Activated CD4-positive, alpha-beta T cell treated with anti-CD3 and anti-CD28 coated beads for 36 hours (primary cell): ENCODE data around the gene DMTF1. TPM values are rescaled to one million over a fixed set of nuclear protein-coding genes. Genes with fewer than 3 reads are reported as not detected.
A peak's percentile ranks its signal among the peaks of the same experiment; 100 is the strongest.
"Not testable (repeated sequence)": the region's sequence is repeated elsewhere in the genome, so short reads cannot be mapped to it uniquely, and the experiment has no call there.

Experiments used
- ATAC-seq: fragments of 200-7000 bp; cut with Tn5 transposase; one replicate; pipeline ENCODE4 v1.10.0; 2021; ENCODE audit warnings: mild to moderate bottlenecking, moderate library complexity
- CTCF ChIA-PET: fragments of 350-600 bp; sonication (Branson Sonifier 250); formaldehyde crosslinking; loops from one replicate; lab custom pipeline; 2021; ENCODE audit warnings: antibody characterized with exemption; lab: Charles Lee
- POLR2A ChIA-PET: fragments of 350-600 bp; sonication (Branson Sonifier 250); formaldehyde crosslinking; loops from one replicate; lab custom pipeline; 2021; ENCODE audit warnings: antibody characterized with exemption, inconsistent platforms; lab: Charles Lee
- DNase-seq: peaks from one replicate; pipeline ENCODE4 v3.0.0-alpha.2; 2020
- H3K27ac Mint-ChIP-seq: one replicate; pipeline ENCODE4 v1.8.0; 2021; ENCODE audit warnings: mixed read lengths
- H3K27me3 Mint-ChIP-seq: one replicate; pipeline ENCODE4 v1.8.0; 2021; ENCODE audit warnings: mixed read lengths
- H3K36me3 Mint-ChIP-seq: one replicate; pipeline ENCODE4 v1.8.0; 2021; ENCODE audit warnings: low read depth, mixed read lengths
- H3K4me1 Mint-ChIP-seq: one replicate; pipeline ENCODE4 v1.8.0; 2021; ENCODE audit warnings: mixed read lengths
- H3K4me3 Mint-ChIP-seq: one replicate; pipeline ENCODE4 v1.8.0; 2021; ENCODE audit warnings: mild to moderate bottlenecking, moderate library complexity, mixed read lengths
- H3K9me3 Mint-ChIP-seq: one replicate; pipeline ENCODE4 v1.8.0; 2021; ENCODE audit warnings: low read depth, mixed read lengths
- intact Hi-C, 2 experiments: fragments of 100-400 bp; cut with DNase I in 1 of 2; cut with micrococcal nuclease in 1 of 2; formaldehyde crosslinking; loops; one replicate each; pipeline versions ENCODE4 v1.14.2 to v1.15.1; 2022 to 2024; cut with DNase I, micrococcal nuclease
- total RNA-seq, 2 experiments: library from RNA; stranded (reverse); gene quantifications; one replicate each; pipeline ENCODE4 v1.2.3, GENCODE V29; 2021

The DMTF1 gene
- total RNA-seq, 2 experiments from 2014 or later, result 60.4 to 64.9 TPM

DNA sequence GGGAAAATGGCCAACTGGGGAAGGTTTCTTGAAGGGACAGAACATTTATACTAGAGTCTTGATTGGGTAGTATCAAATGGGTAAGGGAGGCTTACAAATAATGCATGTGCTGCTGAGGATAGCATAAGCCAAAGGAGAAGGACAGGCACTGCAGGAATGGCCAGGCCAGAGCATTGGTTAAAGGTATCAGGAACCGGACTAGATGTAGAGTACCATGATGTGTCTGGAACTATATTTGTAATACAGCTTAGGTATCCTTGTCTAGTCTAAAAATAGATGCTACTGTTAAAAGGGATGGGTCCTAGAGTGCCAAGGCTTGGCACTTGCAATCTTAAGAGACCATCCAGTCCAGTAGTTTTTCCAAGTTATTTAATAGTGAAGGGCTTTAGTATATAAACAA lies 47.0 kb downstream of the DMTF1 start:
- peaks cover 57% of the 10 kb centered on the region for H3K4me1 Mint-ChIP-seq
- ChIA-PET POLR2A (interaction anchor here (0.6 to 1.0 kb wide), 3 partner anchors 18 to 123 kb away, joined by 3 to 4 read pairs (median 3); no protein-coding TSS in a partner anchor), CTCF (interaction anchor here (1.1 to 1.6 kb wide), 3 partner anchors 9 to 37 kb away, joined by 4 to 8 read pairs (median 8); no protein-coding TSS in a partner anchor)
- peaks cover 16% of the 10 kb centered on the region for H3K9me3 Mint-ChIP-seq
- peak overlapping the region; percentile 22 for H3K27ac Mint-ChIP-seq
- no peak overlapping the region for H3K4me3 Mint-ChIP-seq
- H3K27me3 Mint-ChIP-seq, result no peaks in the 10 kb centered on the region
- ATAC-seq, result no peak
- intact Hi-C loops, result no loop called here
- no peak for DNase-seq
- H3K36me3 Mint-ChIP-seq, result peaks cover 79% of the 10 kb centered on the region

DNA sequence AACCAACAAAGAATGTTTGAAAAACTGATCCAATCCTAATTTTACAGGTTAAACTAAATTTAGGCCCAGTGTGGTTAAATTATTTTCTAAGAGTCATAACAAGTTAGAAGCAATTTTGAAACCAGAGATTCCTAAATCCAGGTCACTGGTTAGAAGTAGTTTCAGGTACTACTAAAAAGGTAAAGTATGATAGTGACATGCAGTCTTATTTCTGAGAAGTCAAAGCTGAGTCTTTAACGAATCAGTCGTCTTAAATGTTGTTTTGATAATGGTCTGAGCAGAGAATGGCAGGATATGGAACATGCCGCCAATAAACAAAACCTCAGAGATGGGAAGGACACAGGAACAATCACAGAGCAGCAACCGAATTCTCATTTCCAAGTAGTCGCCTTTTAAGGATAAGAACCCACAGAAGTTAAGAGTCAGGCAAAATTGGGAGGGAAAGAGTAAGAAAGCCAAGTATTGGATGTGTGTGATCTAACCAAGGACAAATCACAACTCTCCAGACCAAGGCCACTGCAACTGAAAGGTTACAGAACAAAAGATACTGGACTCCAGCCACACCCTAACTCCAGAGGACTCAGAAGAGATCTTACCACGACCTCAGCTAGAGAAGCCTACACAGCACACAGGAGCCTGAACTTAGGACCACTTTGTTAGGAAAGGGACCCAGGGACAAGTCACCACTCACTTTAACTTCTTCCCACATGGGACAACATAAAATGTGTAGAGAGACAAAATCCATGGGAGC lies 47.6 kb downstream of the DMTF1 start:
- Mint-ChIP-seq H3K9me3 (peaks cover 17% of the 10 kb centered on the region), H3K4me1 (peaks cover 59% of the 10 kb centered on the region), H3K4me3 (no peak overlapping the region), H3K27ac (peak overlapping the region; percentile 72), H3K27me3 (no peaks in the 10 kb centered on the region), H3K36me3 (peaks cover 84% of the 10 kb centered on the region)
- POLR2A ChIA-PET, result interaction anchor here (0.6 kb wide), 2 partner anchors 51 to 122 kb away, joined by 3 to 4 read pairs; no protein-coding TSS in a partner anchor
- DNase-seq, result no peak
- intact Hi-C loops, result no loop called here
- CTCF ChIA-PET, result interaction anchor here (1.6 kb wide), 1 partner anchor 8 kb away, joined by 8 read pairs; no protein-coding TSS in a partner anchor
- ATAC-seq, result peak; percentile 20

DNA sequence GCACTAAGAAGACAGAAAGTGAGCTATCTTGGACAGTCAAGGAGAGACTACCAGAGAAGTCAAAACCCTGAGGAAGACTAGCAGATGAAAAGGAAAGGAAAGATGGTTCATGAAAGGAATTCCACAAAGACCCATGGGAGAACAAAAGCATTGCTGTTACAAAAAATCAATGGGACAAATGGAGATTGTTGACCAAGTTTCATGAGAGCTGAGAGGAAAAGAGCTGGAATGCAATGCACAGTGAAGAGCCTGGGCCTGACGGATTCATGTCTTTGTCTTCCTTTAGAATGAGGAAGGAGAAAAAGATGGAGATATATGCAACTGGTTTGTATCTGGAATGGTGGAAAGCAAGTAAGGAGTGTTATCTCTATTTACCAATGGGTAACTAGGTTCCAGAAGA lies 50.0 kb downstream of the DMTF1 start:
- no peak overlapping the region for H3K4me3 Mint-ChIP-seq
- CTCF ChIA-PET, result interaction anchor here (0.8 to 1.5 kb wide), 3 partner anchors 10 to 16 kb away, joined by 3 to 4 read pairs (median 3); no protein-coding TSS in a partner anchor
- no peaks in the 10 kb centered on the region for H3K27me3 Mint-ChIP-seq
- DNase-seq (no peak), ATAC-seq (no peak)
- H3K9me3 Mint-ChIP-seq, result peaks cover 31% of the 10 kb centered on the region
- H3K27ac Mint-ChIP-seq, result peak overlapping the region; percentile 69
- peaks cover 63% of the 10 kb centered on the region for H3K4me1 Mint-ChIP-seq
- intact Hi-C loops, result no loop called here
- POLR2A ChIA-PET, result interaction anchor here (1.0 kb wide), 1 partner anchor 12 kb away, joined by 4 read pairs; no protein-coding TSS in a partner anchor
- peaks cover 87% of the 10 kb centered on the region for H3K36me3 Mint-ChIP-seq

DNA sequence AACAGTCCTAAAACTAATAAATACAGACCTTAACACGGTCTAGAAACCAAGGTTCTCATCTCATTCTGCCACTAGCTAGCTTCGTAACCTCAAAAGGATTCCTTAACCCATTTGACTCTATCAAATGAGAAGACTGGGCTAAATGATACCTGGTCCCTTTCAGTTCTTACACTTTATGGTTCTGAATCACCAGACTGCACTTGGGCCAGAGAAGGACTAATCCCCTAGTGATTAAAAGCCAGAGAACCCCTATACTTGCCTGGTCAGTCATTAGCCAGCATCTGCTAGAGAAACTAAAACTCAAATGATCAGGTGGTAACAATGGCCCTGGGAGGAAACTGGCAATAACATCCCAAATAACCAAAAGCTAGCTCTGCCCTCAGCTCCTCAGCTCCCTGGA lies 50.5 kb downstream of the DMTF1 start:
- POLR2A ChIA-PET, result interaction anchor here (1.0 kb wide), 1 partner anchor 11 kb away, joined by 4 read pairs; no protein-coding TSS in a partner anchor

DNA sequence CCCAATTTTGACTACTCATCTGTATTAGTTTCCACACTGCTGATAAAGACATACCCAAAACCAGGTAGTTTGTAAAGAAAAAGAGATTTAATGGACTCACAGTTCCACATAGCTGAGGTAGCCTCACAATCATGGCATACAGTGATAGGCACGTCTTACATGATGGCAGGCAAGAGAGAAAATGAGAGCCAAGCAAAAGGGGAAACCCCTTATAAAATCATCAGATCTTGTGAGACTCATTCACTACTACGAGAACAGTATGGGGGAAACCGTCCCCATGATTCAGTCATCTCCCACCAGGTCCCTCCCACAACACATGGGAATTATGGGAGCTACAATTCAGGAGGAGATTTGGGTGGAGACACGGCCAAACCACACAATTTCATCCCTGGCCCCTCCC lies 51.7 kb downstream of the DMTF1 start:
- POLR2A ChIA-PET, result interaction anchor here (1.1 kb wide), 1 partner anchor 13 kb away, joined by 3 read pairs; no protein-coding TSS in a partner anchor
- H3K36me3 Mint-ChIP-seq, result peaks cover 87% of the 10 kb centered on the region
- H3K9me3 Mint-ChIP-seq, result peaks cover 38% of the 10 kb centered on the region
- CTCF ChIA-PET, result interaction anchor here (0.7 to 1.0 kb wide), 4 partner anchors 8 to 176 kb away, joined by 3 to 4 read pairs (median 3); no protein-coding TSS in a partner anchor
- ATAC-seq (peak; percentile 45), DNase-seq (peak; percentile 20)
- peaks cover 68% of the 10 kb centered on the region for H3K4me1 Mint-ChIP-seq
- intact Hi-C loops, result loop anchor here (1.0 kb wide), 2 partner anchors 9 to 12 kb away; no protein-coding TSS in a partner anchor
- not testable (repeated sequence) for H3K27me3 Mint-ChIP-seq, H3K4me3 Mint-ChIP-seq
- H3K27ac Mint-ChIP-seq, result peak overlapping the region; percentile 82

More for the DNA sequence above, 50.5 kb downstream of the DMTF1 start:
- ATAC-seq, result no peak
- H3K4me3 Mint-ChIP-seq, result no peak overlapping the region
- no peaks in the 10 kb centered on the region for H3K27me3 Mint-ChIP-seq
- peaks cover 33% of the 10 kb centered on the region for H3K9me3 Mint-ChIP-seq
- H3K4me1 Mint-ChIP-seq, result peaks cover 64% of the 10 kb centered on the region
- H3K36me3 Mint-ChIP-seq, result peaks cover 86% of the 10 kb centered on the region
- no peak overlapping the region for H3K27ac Mint-ChIP-seq
- DNase-seq, result no peak
- CTCF ChIA-PET, result interaction anchor here (1.0 to 1.5 kb wide), 2 partner anchors 11 to 15 kb away, joined by 3 to 4 read pairs; no protein-coding TSS in a partner anchor
- intact Hi-C loops, result no loop called here

DNA sequence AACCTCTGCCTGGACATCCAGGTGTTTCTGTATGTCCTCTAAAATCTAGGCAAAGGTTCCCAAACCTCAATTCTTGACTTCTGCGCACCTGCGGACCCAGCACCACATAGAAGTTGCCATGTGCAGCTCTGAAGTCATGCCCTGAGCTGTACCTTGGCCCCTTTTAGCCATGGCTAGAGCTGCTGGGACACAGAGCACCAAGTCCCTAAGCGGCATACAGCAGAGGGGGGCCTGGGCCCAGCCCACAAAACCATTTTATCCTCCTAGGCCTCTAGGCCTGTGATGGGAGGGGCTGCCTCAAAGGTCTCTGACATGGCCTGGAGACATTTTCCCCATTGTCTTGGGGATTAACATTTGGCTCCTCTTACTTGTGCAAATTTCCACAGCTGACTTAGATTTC lies 52.7 kb downstream of the DMTF1 start:
- ATAC-seq (no peak), DNase-seq (no peak)
- H3K36me3 Mint-ChIP-seq, result peaks cover 85% of the 10 kb centered on the region
- peaks cover 38% of the 10 kb centered on the region for H3K9me3 Mint-ChIP-seq
- POLR2A ChIA-PET, result interaction anchor here (0.6 kb wide), 1 partner anchor 9 kb away, joined by 3 read pairs; no protein-coding TSS in a partner anchor
- no peaks in the 10 kb centered on the region for H3K27me3 Mint-ChIP-seq
- peaks cover 67% of the 10 kb centered on the region for H3K4me1 Mint-ChIP-seq
- intact Hi-C loops, result loop anchor here (1.0 kb wide), 2 partner anchors 8 to 11 kb away; no protein-coding TSS in a partner anchor
- no peak overlapping the region for H3K4me3 Mint-ChIP-seq
- CTCF ChIA-PET, result no interaction called here
- H3K27ac Mint-ChIP-seq, result no peak overlapping the region

DNA sequence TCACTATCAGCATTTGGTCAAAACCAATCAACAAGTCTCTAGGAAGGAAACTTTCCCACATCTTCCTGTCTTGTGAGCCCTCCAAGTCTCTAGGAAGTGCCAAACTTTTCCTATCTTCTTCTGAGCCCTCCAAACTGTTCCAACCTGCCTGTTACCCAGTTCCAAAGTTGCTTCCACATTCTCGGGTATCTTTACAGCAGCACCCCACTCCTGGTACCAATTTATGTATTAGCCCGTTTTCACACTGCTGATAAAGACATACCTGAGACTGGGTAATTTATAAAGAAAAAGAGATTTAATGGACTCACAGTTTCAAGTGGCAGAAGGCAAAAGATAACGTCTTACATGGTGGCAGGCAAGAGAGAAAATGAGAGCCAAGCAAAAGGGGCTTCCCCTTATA lies 53.4 kb downstream of the DMTF1 start:
- Mint-ChIP-seq H3K9me3 (peaks cover 38% of the 10 kb centered on the region), H3K4me1 (peaks cover 67% of the 10 kb centered on the region), H3K36me3 (peaks cover 81% of the 10 kb centered on the region), H3K27ac (peak overlapping the region; percentile 58)
- H3K4me3 Mint-ChIP-seq, H3K27me3 Mint-ChIP-seq, intact Hi-C loops, CTCF ChIA-PET, DNase-seq, POLR2A ChIA-PET, ATAC-seq: not testable (repeated sequence)

DNA sequence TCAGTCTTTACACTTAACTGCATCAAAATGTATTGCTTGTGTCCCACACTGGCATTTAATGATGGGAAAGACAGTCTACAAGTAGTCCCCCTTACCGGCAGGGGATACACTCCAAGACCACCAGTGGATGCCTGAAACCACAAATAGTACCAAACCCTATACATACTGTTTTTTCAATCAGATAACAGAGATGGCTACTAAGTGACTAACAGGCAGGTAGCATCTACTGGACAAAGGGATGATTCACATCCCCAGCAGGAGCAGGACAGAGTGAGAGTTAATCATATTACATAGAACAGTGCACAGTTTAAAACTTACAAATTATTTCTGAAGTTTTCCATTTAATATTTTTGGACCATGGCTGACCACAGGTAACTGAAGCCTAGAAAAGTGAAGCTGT lies 54.1 kb downstream of the DMTF1 start:
- ATAC-seq (no peak), DNase-seq (no peak)
- H3K27me3 Mint-ChIP-seq, result no peaks in the 10 kb centered on the region
- no peak overlapping the region for H3K27ac Mint-ChIP-seq
- intact Hi-C loops, result no loop called here
- peaks cover 38% of the 10 kb centered on the region for H3K9me3 Mint-ChIP-seq
- ChIA-PET POLR2A (no interaction called here), CTCF (no interaction called here)
- no peak overlapping the region for H3K4me3 Mint-ChIP-seq
- H3K36me3 Mint-ChIP-seq, result peaks cover 81% of the 10 kb centered on the region
- peaks cover 68% of the 10 kb centered on the region for H3K4me1 Mint-ChIP-seq

DNA sequence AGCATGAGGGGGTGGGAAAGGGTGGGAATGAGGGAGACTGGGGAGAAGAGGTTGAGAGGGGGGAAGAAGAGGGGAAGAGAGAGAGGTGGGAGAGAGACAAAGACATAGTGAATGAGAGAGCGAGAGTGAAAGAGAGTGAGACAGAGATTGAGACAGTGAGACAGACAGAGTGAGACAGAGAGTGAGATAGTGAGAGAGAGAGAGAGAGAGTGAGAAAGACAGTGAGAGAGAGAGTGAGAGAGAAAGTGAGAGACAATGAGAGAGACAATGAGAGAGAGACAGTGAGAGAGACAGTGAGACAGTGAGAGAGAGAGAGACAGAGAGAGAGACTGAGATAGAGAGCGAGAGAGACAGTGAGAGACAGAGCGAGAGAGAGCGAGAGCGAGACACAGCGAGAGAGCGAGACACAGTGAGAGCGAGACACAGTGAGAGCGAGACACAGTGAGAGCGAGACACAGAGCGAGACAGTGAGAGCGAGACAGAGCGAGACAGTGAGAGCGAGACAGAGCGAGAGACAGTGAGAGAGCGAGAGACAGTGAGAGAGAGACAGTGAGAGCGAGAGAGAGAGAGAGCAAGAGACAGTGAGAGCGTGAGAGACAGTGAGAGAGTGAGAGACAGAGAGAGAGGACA lies 57.2 kb downstream of the DMTF1 start:
- ATAC-seq, result no peak
- no peaks in the 10 kb centered on the region for H3K27me3 Mint-ChIP-seq
- POLR2A ChIA-PET, result interaction anchor here (0.7 kb wide), 1 partner anchor 757 kb away, joined by 3 read pairs; no protein-coding TSS in a partner anchor
- CTCF ChIA-PET, result no interaction called here
- H3K36me3 Mint-ChIP-seq, result peaks cover 63% of the 10 kb centered on the region
- H3K27ac Mint-ChIP-seq, result peak overlapping the region; percentile 7
- no peak for DNase-seq
- no peak overlapping the region for H3K4me3 Mint-ChIP-seq
- intact Hi-C loops, result no loop called here
- peaks cover 73% of the 10 kb centered on the region for H3K4me1 Mint-ChIP-seq
- H3K9me3 Mint-ChIP-seq, result peaks cover 23% of the 10 kb centered on the region

DNA sequence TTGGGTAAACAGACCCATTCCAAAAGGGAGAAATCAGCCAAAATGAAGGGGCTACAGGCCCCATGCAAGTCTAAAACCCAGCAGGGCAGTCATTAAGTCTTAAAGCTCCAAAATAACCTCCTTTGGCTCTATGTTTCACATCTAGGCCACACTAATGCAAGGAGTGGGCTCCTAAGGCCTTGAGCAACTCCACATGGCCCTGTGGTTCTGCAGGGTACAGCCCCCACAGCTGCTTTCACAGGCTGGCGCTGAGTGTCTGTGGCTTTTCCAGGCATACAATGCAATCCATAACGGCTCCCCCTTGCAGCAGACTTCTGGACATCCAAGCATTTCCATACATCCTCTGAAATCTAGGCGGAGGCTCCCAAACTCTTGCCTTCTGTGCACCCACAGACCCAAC lies 58.3 kb downstream of the DMTF1 start:
- Mint-ChIP-seq H3K4me3 (no peak overlapping the region), H3K9me3 (peaks cover 19% of the 10 kb centered on the region), H3K27me3 (no peaks in the 10 kb centered on the region), H3K36me3 (peaks cover 58% of the 10 kb centered on the region), H3K4me1 (peaks cover 81% of the 10 kb centered on the region), H3K27ac (peak overlapping the region; percentile 62)
- ChIA-PET POLR2A (no interaction called here), CTCF (no interaction called here)
- intact Hi-C loops, result no loop called here
- no peak for DNase-seq
- no peak for ATAC-seq

DNA sequence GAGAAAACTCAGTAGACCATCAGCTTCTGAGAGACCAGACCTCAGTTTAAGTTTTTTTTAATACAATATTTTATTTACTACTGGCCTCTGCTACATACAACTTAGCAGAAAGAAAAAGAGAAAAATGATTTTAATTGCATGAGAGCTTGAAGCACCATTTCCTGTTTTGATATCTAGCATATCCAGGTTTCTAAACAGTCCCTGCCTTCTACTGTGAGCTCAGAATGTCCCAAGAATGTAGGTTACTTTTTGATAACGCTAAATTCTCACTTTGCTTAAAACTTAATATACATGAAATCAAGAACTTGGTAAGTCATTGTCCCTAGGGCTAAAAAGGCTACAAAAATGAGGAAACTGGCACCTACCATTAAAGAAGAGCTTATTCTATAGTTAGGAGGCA lies 60.2 kb downstream of the DMTF1 start:
- H3K36me3 Mint-ChIP-seq, result peaks cover 49% of the 10 kb centered on the region
- CTCF ChIA-PET, result interaction anchor here (1.1 to 1.6 kb wide), 4 partner anchors 9 to 24 kb away, joined by 4 to 6 read pairs (median 4); no protein-coding TSS in a partner anchor

More for the DNA sequence above, 60.2 kb downstream of the DMTF1 start:
- Mint-ChIP-seq H3K27me3 (no peaks in the 10 kb centered on the region), H3K4me3 (peak overlapping the region; percentile 43), H3K4me1 (peaks cover 89% of the 10 kb centered on the region), H3K27ac (peak overlapping the region; percentile 96), H3K9me3 (peaks cover 9% of the 10 kb centered on the region)
- POLR2A ChIA-PET, result interaction anchor here (1.6 kb wide), 1 partner anchor 60 kb away, joined by 8 read pairs; the partner anchor contains the start of gene DMTF1
- DNase-seq (no peak), ATAC-seq (no peak)
- intact Hi-C loops, result no loop called here
